AG09319 (cell line): Measurements from ENCODE around the gene PDE2A.

ENCODE experiments used
- DNase-seq: peaks from one replicate; pipeline ENCODE4 v3.0.0-alpha.2; 2010; ENCODE audit warnings: low read depth; ENCODE audit errors: extremely low read depth
- CTCF ChIP-seq: IDR thresholded peaks from 2 replicates; pipeline ENCODE4 v1.5.1; 2011; ENCODE audit warnings: low read depth, mild to moderate bottlenecking, inconsistent platforms, low read length, moderate library complexity

Gene PDE2A

GRCh38 chr11:72614381-72614780 lies 59.8 kb downstream of the PDE2A start:
- no peak for TF ChIP-seq CTCF
- DNase-seq = no peak

GRCh38 chr11:72613977-72614376 lies 60.2 kb downstream of the PDE2A start:
- DNase-seq = no peak
- TF ChIP-seq CTCF = no peak

GRCh38 chr11:72613450-72613849 lies 60.8 kb downstream of the PDE2A start:
- DNase-seq = no peak
- TF ChIP-seq CTCF = no peak

- no peak for TF ChIP-seq CTCF
- no peak for DNase-seq
These were observed 64.7 kb downstream of the PDE2A start for GRCh38 chr11:72609476-72609875.

- no peak for DNase-seq
- peak; percentile 45 for TF ChIP-seq CTCF
These were observed 65.2 kb downstream of the PDE2A start for GRCh38 chr11:72609045-72609444.

GRCh38 chr11:72607496-72607895 lies 66.7 kb downstream of the PDE2A start:
- DNase-seq = no peak
- no peak for TF ChIP-seq CTCF

- TF ChIP-seq CTCF = no peak
- DNase-seq = no peak
These were observed 67.3 kb downstream of the PDE2A start for GRCh38 chr11:72606748-72607468.
